Panc1 (cell line): ENCODE measurements around the gene PEX7.
"Not testable (repeated sequence)": the region's sequence is repeated elsewhere in the genome, so short reads cannot be mapped to it uniquely, and the experiment has no call there.

Experiments used
- POLR2AphosphoS5 ChIP-seq: IDR thresholded peaks from 2 replicates; pipeline ENCODE4 v1.6.1; 2012; ENCODE audit warnings: mild to moderate bottlenecking, low read depth, low read length, moderate library complexity
- TCF7L2 ChIP-seq: IDR thresholded peaks from 2 replicates; pipeline ENCODE4 v1.6.1; 2011; ENCODE audit warnings: mild to moderate bottlenecking, low read depth, low read length, inconsistent platforms
- TF ChIP-seq, protein P1 (sequence below): fragments of 450-650 bp; IDR thresholded peaks from 2 replicates; pipeline ENCODE4 v1.5.1; 2017; ENCODE audit warnings: mild to moderate bottlenecking

DNA sequence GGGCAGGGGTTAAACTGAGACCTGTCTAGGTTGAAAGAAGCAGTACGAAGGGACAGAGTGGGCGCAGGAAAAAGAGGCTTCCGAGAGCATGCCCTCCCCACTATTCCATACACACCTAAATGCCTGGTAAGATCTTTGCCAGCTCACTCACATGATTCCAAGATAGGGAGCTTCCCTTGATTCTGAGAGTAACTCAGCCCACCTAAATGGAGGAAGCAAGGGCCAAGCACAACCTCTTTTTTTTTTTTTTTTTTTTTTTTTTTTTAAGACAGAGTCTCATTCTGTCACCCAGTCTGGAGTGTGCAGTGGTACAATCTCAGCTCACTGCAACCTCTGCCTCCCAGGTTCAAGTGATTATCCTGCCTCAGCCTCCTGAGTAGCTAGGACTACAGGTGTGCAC, 33.0 kb upstream of the PEX7 start:
- TF ChIP-seq, protein P1, sequence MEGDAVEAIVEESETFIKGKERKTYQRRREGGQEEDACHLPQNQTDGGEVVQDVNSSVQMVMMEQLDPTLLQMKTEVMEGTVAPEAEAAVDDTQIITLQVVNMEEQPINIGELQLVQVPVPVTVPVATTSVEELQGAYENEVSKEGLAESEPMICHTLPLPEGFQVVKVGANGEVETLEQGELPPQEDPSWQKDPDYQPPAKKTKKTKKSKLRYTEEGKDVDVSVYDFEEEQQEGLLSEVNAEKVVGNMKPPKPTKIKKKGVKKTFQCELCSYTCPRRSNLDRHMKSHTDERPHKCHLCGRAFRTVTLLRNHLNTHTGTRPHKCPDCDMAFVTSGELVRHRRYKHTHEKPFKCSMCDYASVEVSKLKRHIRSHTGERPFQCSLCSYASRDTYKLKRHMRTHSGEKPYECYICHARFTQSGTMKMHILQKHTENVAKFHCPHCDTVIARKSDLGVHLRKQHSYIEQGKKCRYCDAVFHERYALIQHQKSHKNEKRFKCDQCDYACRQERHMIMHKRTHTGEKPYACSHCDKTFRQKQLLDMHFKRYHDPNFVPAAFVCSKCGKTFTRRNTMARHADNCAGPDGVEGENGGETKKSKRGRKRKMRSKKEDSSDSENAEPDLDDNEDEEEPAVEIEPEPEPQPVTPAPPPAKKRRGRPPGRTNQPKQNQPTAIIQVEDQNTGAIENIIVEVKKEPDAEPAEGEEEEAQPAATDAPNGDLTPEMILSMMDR, result not testable (repeated sequence)
- not testable (repeated sequence) for TF ChIP-seq TCF7L2, POLR2AphosphoS5
